ENCODE data around the gene PNMA6A.
"Not testable (repeated sequence)": the region's sequence is repeated elsewhere in the genome, so short reads cannot be mapped to it uniquely, and the experiment has no call there.

PNMA6A gene

DNA sequence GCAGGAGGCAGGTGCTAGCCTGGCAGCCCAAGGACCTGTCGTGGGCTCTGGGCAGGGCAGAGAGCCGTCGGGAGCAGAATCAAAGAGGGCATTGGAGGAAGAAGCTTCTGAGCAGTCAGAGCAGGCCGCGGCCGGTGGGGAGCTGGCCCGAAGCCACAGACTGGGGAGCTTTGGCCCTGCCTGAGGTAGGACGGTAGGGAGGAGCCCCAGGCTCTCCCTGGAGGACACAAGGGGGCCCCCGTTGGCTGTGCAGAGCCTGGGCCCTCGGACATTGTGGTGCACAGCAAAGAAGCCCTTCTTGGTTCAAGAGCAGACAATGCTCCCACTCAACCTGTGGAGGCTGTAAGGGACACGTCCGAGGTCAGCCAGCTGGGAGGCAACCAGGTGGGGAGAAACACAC lies 5.9 kb upstream of the PNMA6A start:
- H3K36me3 ChIP-seq (ENCODE audit: control insufficient read depth in 1 of 2, insufficient read depth in 2 of 2, low read length in 2 of 2); H2BK12ac ChIP-seq (ENCODE audit: low read length); H3K27me3 ChIP-seq (ENCODE audit: insufficient read depth, low read length); H3K4ac ChIP-seq (ENCODE audit: low read depth, low read length); H3K4me2 ChIP-seq (ENCODE audit: low read length); H4K91ac ChIP-seq (ENCODE audit: low read depth, low read length); H2BK120ac ChIP-seq (ENCODE audit: insufficient read depth, low read length, poor library complexity); H4K8ac ChIP-seq (ENCODE audit: low read depth, low read length); H2BK5ac ChIP-seq (ENCODE audit: low read depth, low read length, poor library complexity); H3K4me3 ChIP-seq (ENCODE audit: low read depth, low read length); H3K14ac ChIP-seq (ENCODE audit: low read length); H3K9ac ChIP-seq (ENCODE audit: low read length); H2AFZ ChIP-seq (ENCODE audit: insufficient read depth, low read length, poor library complexity); H3K23ac ChIP-seq (ENCODE audit: low read length); H3K18ac ChIP-seq (ENCODE audit: low read length); DNase-seq; H3K27ac ChIP-seq (ENCODE audit: low read depth, low read length); H2AK5ac ChIP-seq (ENCODE audit: low read length); H3K79me1 ChIP-seq (ENCODE audit: low read length); H3K79me2 ChIP-seq (ENCODE audit: control insufficient read depth, insufficient read depth, low read length, poor library complexity); H3K9me3 ChIP-seq (ENCODE audit: insufficient read depth, low read depth, low read length); H3K4me1 ChIP-seq (ENCODE audit: control insufficient read depth in 1 of 2, insufficient read depth in 2 of 2, low read length in 2 of 2); H4K12ac ChIP-seq (ENCODE audit: low read depth, low read length): not testable (repeated sequence)
- no CpG with 5 or more reads among the region's 12 CpGs for WGBS (ENCODE audit: extremely low coverage, insufficient coverage, insufficient read length)

DNA sequence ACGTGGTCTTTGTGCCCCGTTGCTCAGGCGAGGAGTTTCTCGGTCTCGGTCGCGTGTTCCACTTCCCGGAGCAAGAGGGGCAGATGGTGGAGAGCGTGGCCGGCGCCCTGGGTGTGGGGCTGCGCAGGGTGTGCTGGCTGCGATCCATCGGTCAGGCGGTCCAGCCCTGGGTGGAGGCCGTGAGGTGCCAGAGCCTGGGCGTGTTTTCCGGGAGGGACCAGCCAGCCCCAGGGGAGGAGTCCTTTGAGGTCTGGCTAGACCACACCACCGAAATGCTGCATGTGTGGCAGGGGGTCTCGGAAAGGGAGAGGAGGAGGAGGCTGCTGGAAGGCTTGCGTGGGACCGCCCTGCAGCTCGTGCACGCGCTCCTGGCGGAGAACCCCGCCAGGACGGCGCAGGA lies 1.1 kb downstream of the PNMA6A start:
- not testable (repeated sequence) for H2AK5ac ChIP-seq (ENCODE audit: low read length); H2BK120ac ChIP-seq (ENCODE audit: insufficient read depth, low read length, poor library complexity); H3K18ac ChIP-seq (ENCODE audit: low read length); H4K12ac ChIP-seq (ENCODE audit: low read depth, low read length); H3K4me1 ChIP-seq (ENCODE audit: control insufficient read depth in 1 of 2, insufficient read depth in 2 of 2, low read length in 2 of 2); H3K14ac ChIP-seq (ENCODE audit: low read length); H4K8ac ChIP-seq (ENCODE audit: low read depth, low read length); H3K27me3 ChIP-seq (ENCODE audit: insufficient read depth, low read length); H3K9me3 ChIP-seq (ENCODE audit: insufficient read depth, low read depth, low read length); H3K27ac ChIP-seq (ENCODE audit: low read depth, low read length); H3K23ac ChIP-seq (ENCODE audit: low read length); H3K9ac ChIP-seq (ENCODE audit: low read length); H3K4me3 ChIP-seq (ENCODE audit: low read depth, low read length); H4K91ac ChIP-seq (ENCODE audit: low read depth, low read length); DNase-seq; H3K4ac ChIP-seq (ENCODE audit: low read depth, low read length); H3K36me3 ChIP-seq (ENCODE audit: control insufficient read depth in 1 of 2, insufficient read depth in 2 of 2, low read length in 2 of 2); H2BK5ac ChIP-seq (ENCODE audit: low read depth, low read length, poor library complexity); H3K79me2 ChIP-seq (ENCODE audit: control insufficient read depth, insufficient read depth, low read length, poor library complexity); H3K79me1 ChIP-seq (ENCODE audit: low read length); H2BK12ac ChIP-seq (ENCODE audit: low read length); H2AFZ ChIP-seq (ENCODE audit: insufficient read depth, low read length, poor library complexity); H3K4me2 ChIP-seq (ENCODE audit: low read length)
- no CpG with 5 or more reads among the region's 29 CpGs for WGBS (ENCODE audit: extremely low coverage, insufficient coverage, insufficient read length)

DNA sequence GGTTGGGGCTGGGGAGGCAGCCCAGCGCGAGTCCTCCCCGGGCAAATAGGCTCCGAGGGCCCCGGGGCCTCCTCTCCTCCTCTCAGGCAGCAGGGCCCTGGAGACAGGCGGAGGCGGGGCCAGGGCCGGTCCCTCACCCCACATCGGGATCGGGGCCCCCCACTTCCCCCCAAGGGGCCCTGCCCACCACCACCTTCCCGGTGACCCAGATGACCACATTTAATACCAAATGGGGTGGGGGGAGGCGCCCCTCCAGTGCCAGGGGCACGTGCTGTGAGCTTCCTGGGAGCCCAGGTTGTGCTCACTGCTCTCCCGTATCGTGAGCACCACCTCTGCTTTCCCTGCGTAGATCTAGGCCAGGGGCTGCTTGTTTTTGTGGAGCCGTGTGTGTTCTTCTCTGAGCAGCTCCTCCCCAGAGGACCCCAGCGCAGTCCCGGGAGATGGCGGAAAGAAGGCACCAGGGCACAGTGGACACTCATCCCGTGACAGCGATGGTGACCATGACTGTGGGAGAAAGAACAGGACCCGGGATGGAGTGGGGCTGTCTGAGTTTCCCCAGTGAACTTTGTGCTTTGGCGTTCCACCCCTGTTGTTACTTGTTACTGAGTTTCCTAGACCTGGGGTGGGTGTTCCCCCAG lies 2.1 kb downstream of the PNMA6A start:
- H3K9me3 ChIP-seq (ENCODE audit: insufficient read depth, low read depth, low read length): no peaks in the 10 kb centered on the region
- no peak overlapping the region for H3K23ac ChIP-seq (ENCODE audit: low read length)
- H3K4ac ChIP-seq (ENCODE audit: low read depth, low read length): no peak overlapping the region
- no peak overlapping the region for H2AK5ac ChIP-seq (ENCODE audit: low read length)
- no peak overlapping the region for H2AFZ ChIP-seq (ENCODE audit: insufficient read depth, low read length, poor library complexity)
- no peak overlapping the region for H2BK12ac ChIP-seq (ENCODE audit: low read length)
- no peak overlapping the region for H3K4me3 ChIP-seq (ENCODE audit: low read depth, low read length)
- no CpG with 5 or more reads among the region's 24 CpGs for WGBS (ENCODE audit: extremely low coverage, insufficient coverage, insufficient read length)
- H3K4me1 ChIP-seq (ENCODE audit: control insufficient read depth in 1 of 2, insufficient read depth in 2 of 2, low read length in 2 of 2): no peaks in the 10 kb centered on the region
- no peak overlapping the region for H4K91ac ChIP-seq (ENCODE audit: low read depth, low read length)
- no peak overlapping the region for H4K12ac ChIP-seq (ENCODE audit: low read depth, low read length)
- no peaks in the 10 kb centered on the region for H3K79me2 ChIP-seq (ENCODE audit: control insufficient read depth, insufficient read depth, low read length, poor library complexity)
- H2BK5ac ChIP-seq (ENCODE audit: low read depth, low read length, poor library complexity): no peak overlapping the region
- no peak overlapping the region for H3K18ac ChIP-seq (ENCODE audit: low read length)
- no peak overlapping the region for H3K4me2 ChIP-seq (ENCODE audit: low read length)
- DNase-seq: no peak
- H3K79me1 ChIP-seq (ENCODE audit: low read length): no peaks in the 10 kb centered on the region
- H4K8ac ChIP-seq (ENCODE audit: low read depth, low read length): no peak overlapping the region
- H3K14ac ChIP-seq (ENCODE audit: low read length): no peak overlapping the region
- H3K27me3 ChIP-seq (ENCODE audit: insufficient read depth, low read length): no peaks in the 10 kb centered on the region
- H2BK120ac ChIP-seq (ENCODE audit: insufficient read depth, low read length, poor library complexity): no peak overlapping the region
- no peak overlapping the region for H3K9ac ChIP-seq (ENCODE audit: low read length)
- no peak overlapping the region for H3K27ac ChIP-seq (ENCODE audit: low read depth, low read length)
- no peaks in the 10 kb centered on the region for H3K36me3 ChIP-seq (ENCODE audit: control insufficient read depth in 1 of 2, insufficient read depth in 2 of 2, low read length in 2 of 2)

- H3K4ac ChIP-seq (ENCODE audit: low read depth, low read length): no peak overlapping the region
- no peaks in the 10 kb centered on the region for H3K79me1 ChIP-seq (ENCODE audit: low read length)
- H3K14ac ChIP-seq (ENCODE audit: low read length): no peak overlapping the region
- H4K8ac ChIP-seq (ENCODE audit: low read depth, low read length): no peak overlapping the region
- no peaks in the 10 kb centered on the region for H3K9me3 ChIP-seq (ENCODE audit: insufficient read depth, low read depth, low read length)
- H2BK5ac ChIP-seq (ENCODE audit: low read depth, low read length, poor library complexity): no peak overlapping the region
- no peaks in the 10 kb centered on the region for H3K4me1 ChIP-seq (ENCODE audit: control insufficient read depth in 1 of 2, insufficient read depth in 2 of 2, low read length in 2 of 2)
- no peak overlapping the region for H3K23ac ChIP-seq (ENCODE audit: low read length)
- no peak overlapping the region for H3K4me3 ChIP-seq (ENCODE audit: low read depth, low read length)
- H4K12ac ChIP-seq (ENCODE audit: low read depth, low read length): no peak overlapping the region
- H2BK120ac ChIP-seq (ENCODE audit: insufficient read depth, low read length, poor library complexity): no peak overlapping the region
- H2BK12ac ChIP-seq (ENCODE audit: low read length): no peak overlapping the region
- no peak overlapping the region for H4K91ac ChIP-seq (ENCODE audit: low read depth, low read length)
- no peaks in the 10 kb centered on the region for H3K27me3 ChIP-seq (ENCODE audit: insufficient read depth, low read length)
- no peak overlapping the region for H2AFZ ChIP-seq (ENCODE audit: insufficient read depth, low read length, poor library complexity)
- H3K36me3 ChIP-seq (ENCODE audit: control insufficient read depth in 1 of 2, insufficient read depth in 2 of 2, low read length in 2 of 2): no peaks in the 10 kb centered on the region
- no peak overlapping the region for H2AK5ac ChIP-seq (ENCODE audit: low read length)
- H3K79me2 ChIP-seq (ENCODE audit: control insufficient read depth, insufficient read depth, low read length, poor library complexity): no peaks in the 10 kb centered on the region
- no peak overlapping the region for H3K18ac ChIP-seq (ENCODE audit: low read length)
- no CpG with 5 or more reads among the region's 11 CpGs for WGBS (ENCODE audit: extremely low coverage, insufficient coverage, insufficient read length)
- DNase-seq: no peak
- H3K9ac ChIP-seq (ENCODE audit: low read length): no peak overlapping the region
- H3K27ac ChIP-seq (ENCODE audit: low read depth, low read length): no peak overlapping the region
- no peak overlapping the region for H3K4me2 ChIP-seq (ENCODE audit: low read length)
Observed at GRCh38 chrX:153074935-153075334, 2.7 kb downstream of the PNMA6A start.
